ENCODE results near the gene BIRC3. TPM values are rescaled to one million over a fixed set of nuclear protein-coding genes. Genes with fewer than 3 reads are reported as not detected.
"Not testable (repeated sequence)": the region's sequence is repeated elsewhere in the genome, so short reads cannot be mapped to it uniquely, and the experiment has no call there.

Gene BIRC3
- total RNA-seq, 4 donors from 2014 or later, result 1.7 to 2.5 (median 2.0) TPM

GRCh38 chr11:102295045-102295444 is 22.2 kb upstream of the BIRC3 start:
- H3K27me3 ChIP-seq, result no peaks in the 10 kb centered on the region
- in situ Hi-C loops (cut with MboI; ENCODE audit: low sequenced_read_pairs in 4 of 4), result loop anchor here in 1 of 4 donors (25.0 kb wide), 1 partner anchor 192 kb away; no protein-coding TSS in a partner anchor
- intact Hi-C loops (cut with DNase I; ENCODE audit: low total_unique reads), result no loop called here

GRCh38 chr11:102296757-102297156 is 20.5 kb upstream of the BIRC3 start:
- H3K9me3 ChIP-seq; H3K27me3 ChIP-seq; H3K4me3 ChIP-seq; H3K4me1 ChIP-seq; DNase-seq; ATAC-seq; H3K36me3 ChIP-seq; intact Hi-C loops (cut with DNase I; ENCODE audit: low total_unique reads); H3K27ac ChIP-seq: not testable (repeated sequence)
- in situ Hi-C loops (cut with MboI; ENCODE audit: low sequenced_read_pairs in 4 of 4), result loop anchor here in 1 of 4 donors (25.0 kb wide), 1 partner anchor 191 kb away; no protein-coding TSS in a partner anchor

More at GRCh38 chr11:102295045-102295444, 22.2 kb upstream of the BIRC3 start:
- DNase-seq (no peak), ATAC-seq (no peak)
- H3K4me1 ChIP-seq, result no peaks in the 10 kb centered on the region
- no peaks in the 10 kb centered on the region for H3K9me3 ChIP-seq
- TF ChIP-seq CTCF (IDR thresholded peaks at IDR 0.05 in 4 of 5, conservative IDR thresholded peaks at IDR 0.05 in 1 of 5) (no peak), POLR2A (IDR thresholded peaks at IDR 0.05) (no peak)
- no peak overlapping the region for H3K4me3 ChIP-seq
- no peaks in the 10 kb centered on the region for H3K36me3 ChIP-seq
- H3K27ac ChIP-seq, result no peak overlapping the region

- H3K9me3 ChIP-seq, DNase-seq, H3K27me3 ChIP-seq: not testable (repeated sequence)
Observed at GRCh38 chr11:102300837-102301236, 16.4 kb upstream of the BIRC3 start.

GRCh38 chr11:102302241-102302640 is 15.0 kb upstream of the BIRC3 start:
- Histone ChIP-seq H3K27ac (no peak overlapping the region), H3K9me3 (no peaks in the 10 kb centered on the region), H3K4me1 (peaks cover 0 to 6% of the 10 kb centered on the region in 2 donors), H3K4me3 (no peak overlapping the region), H3K36me3 (no peaks in the 10 kb centered on the region), H3K27me3 (no peaks in the 10 kb centered on the region)
- TF ChIP-seq POLR2A (IDR thresholded peaks at IDR 0.05), result no peak
- no peak for TF ChIP-seq CTCF (IDR thresholded peaks at IDR 0.05 in 4 of 5, conservative IDR thresholded peaks at IDR 0.05 in 1 of 5)
- DNase-seq, result no peak
- intact Hi-C loops (cut with DNase I; ENCODE audit: low total_unique reads), result no loop called here
- in situ Hi-C loops (cut with MboI; ENCODE audit: low sequenced_read_pairs in 4 of 4), result no loop called here
- no peak for ATAC-seq

More at GRCh38 chr11:102300837-102301236, 16.4 kb upstream of the BIRC3 start:
- H3K36me3 ChIP-seq; H3K4me3 ChIP-seq; intact Hi-C loops (cut with DNase I; ENCODE audit: low total_unique reads); H3K4me1 ChIP-seq; in situ Hi-C loops (cut with MboI; ENCODE audit: low sequenced_read_pairs in 4 of 4); H3K27ac ChIP-seq; ATAC-seq: not testable (repeated sequence)

- no peak overlapping the region for H3K27ac ChIP-seq
- H3K4me1 ChIP-seq, result peaks cover 0 to 6% of the 10 kb centered on the region in 2 donors
- H3K27me3 ChIP-seq, result no peaks in the 10 kb centered on the region
- H3K36me3 ChIP-seq, result no peaks in the 10 kb centered on the region
- TF ChIP-seq POLR2A (IDR thresholded peaks at IDR 0.05) (no peak), CTCF (IDR thresholded peaks at IDR 0.05 in 4 of 5, conservative IDR thresholded peaks at IDR 0.05 in 1 of 5) (no peak)
- ATAC-seq (no peak), DNase-seq (no peak)
- intact Hi-C loops (cut with DNase I; ENCODE audit: low total_unique reads) (no loop called here), in situ Hi-C loops (cut with MboI; ENCODE audit: low sequenced_read_pairs in 4 of 4) (no loop called here)
- H3K9me3 ChIP-seq, result no peaks in the 10 kb centered on the region
- no peak overlapping the region for H3K4me3 ChIP-seq
Observed at GRCh38 chr11:102304686-102305085, 12.6 kb upstream of the BIRC3 start.
